Measurements from ENCODE around the gene SPINK2.

- TF ChIP-seq POLR2A (IDR thresholded peaks at IDR 0.05; ENCODE audit: low read depth, low read length) (no peak), CTCF (conservative IDR thresholded peaks at IDR 0.05; ENCODE audit: low read depth, low read length) (no peak), SMC3 (IDR thresholded peaks at IDR 0.05; ENCODE audit: low read depth, low read length) (no peak), CEBPB (IDR thresholded peaks at IDR 0.05; ENCODE audit: low read depth, low read length) (no peak), RAD21 (IDR thresholded peaks at IDR 0.05; ENCODE audit: low read length) (no peak), RFX5 (IDR thresholded peaks at IDR 0.05; ENCODE audit: low read depth, low read length) (no peak), MAZ (IDR thresholded peaks at IDR 0.05; ENCODE audit: borderline replicate concordance, low read depth, low read length) (no peak)
Observed at GRCh38 chr4:56787380-56787779, 34.1 kb downstream of the SPINK2 start.
